ENCODE measurements around the gene SIRT3. TPM values are rescaled to one million over a fixed set of nuclear protein-coding genes. Genes with fewer than 3 reads are reported as not detected.
A peak's percentile ranks its signal among the peaks of the same experiment; 100 is the strongest.

SIRT3 gene
- total and polyA plus RNA-seq, 2 experiments from 2014 or later = 14.9 to 15.5 TPM

DNA sequence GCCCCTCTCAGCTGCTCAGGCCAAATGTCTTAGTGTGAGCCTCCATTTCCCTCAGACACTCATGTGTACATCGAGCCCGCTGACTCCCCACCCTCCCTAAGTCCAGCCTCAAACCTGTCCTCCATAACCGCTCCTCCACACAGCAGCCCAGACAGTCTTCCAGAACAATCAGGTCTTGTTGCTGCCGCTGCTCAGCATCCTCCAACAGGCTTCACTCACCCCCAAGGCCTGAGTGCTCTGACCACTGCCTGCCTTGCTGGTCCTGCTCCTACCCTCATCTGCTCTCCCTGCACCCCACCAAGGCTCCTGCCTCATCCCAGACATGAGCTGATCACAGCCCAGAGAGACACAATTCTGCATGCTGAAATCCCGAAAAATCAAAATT is 17.7 kb upstream of the SIRT3 start:
- H3K79me2 ChIP-seq (ENCODE audit: insufficient read depth) = no peaks in the 10 kb centered on the region
- H3K27me3 ChIP-seq (replicated peaks; ENCODE audit: insufficient read depth) = no peaks in the 10 kb centered on the region
- H3K9me3 ChIP-seq (ENCODE audit: low read depth) = no peaks in the 10 kb centered on the region
- H4K20me1 ChIP-seq (ENCODE audit: insufficient read depth) = no peaks in the 10 kb centered on the region
- in situ Hi-C loops (cut with MboI) = no loop called here
- no peak overlapping the region for H2AFZ ChIP-seq
- WGBS, 2 experiments (ENCODE audit: low coverage in 1 of 2, low lambda C conversion rate in 2 of 2, missing lambda C conversion rate in 2 of 2) = 96 to 100% methylated on average over 5 of the region's 5 CpGs
- no peaks in the 10 kb centered on the region for H3K4me1 ChIP-seq (ENCODE audit: insufficient read depth)
- no peak overlapping the region for H3K27ac ChIP-seq
- H3K4me2 ChIP-seq (ENCODE audit: unreplicated experiment) = no peak overlapping the region
- no peak overlapping the region for H3K4me3 ChIP-seq
- no peak for TF ChIP-seq EZH2 (IDR thresholded peaks at IDR 0.05; ENCODE audit: insufficient read depth, poor library complexity, severe bottlenecking)
- TF ChIP-seq EZH2phosphoT487 (IDR thresholded peaks at IDR 0.05; ENCODE audit: insufficient read depth, low read depth) = no peak
- no peak for DNase-seq
- H3K36me3 ChIP-seq (ENCODE audit: low read depth) = peaks cover 15% of the 10 kb centered on the region
- no peak overlapping the region for H3K9ac ChIP-seq
- H3K9me2 ChIP-seq (ENCODE audit: insufficient read depth) = no peaks in the 10 kb centered on the region
- H3F3A ChIP-seq (ENCODE audit: insufficient read depth) = peaks cover 13% of the 10 kb centered on the region; the same call in 1 of the 2 replicates

DNA sequence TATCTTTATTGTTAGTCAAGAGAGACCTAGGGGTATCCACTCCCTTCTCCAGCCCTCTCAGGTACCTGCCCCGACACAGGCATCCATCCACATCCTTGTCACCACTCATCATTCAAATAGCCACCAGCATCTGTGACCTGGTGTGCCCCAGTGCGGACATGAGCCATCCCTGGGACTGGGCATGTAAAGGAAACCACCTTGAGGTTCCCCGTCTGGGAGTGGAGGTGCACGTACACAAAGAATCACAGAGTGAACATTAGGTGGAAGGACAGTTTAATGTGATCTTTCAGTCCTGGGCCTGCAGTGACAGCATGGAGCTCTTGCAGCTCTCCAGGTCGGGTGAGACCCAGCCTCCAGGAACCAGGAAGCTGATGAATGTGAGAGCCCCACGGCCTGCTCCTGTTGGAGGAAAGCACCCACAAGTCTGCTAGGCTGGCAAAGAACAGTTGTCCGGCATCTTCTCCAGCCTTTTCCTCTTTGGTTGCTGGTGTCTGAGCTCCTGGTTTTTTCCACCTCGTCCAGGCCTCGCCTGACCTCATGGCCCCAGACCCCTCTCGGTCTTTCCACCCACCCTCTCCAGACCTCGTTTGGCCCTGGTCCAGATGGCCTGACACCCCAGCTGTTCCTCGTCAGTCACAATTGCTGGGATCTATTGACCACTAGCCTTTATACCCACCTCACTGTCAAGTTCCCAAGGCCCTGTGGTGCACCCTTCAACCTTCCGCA is 17.2 kb upstream of the SIRT3 start:
- peaks cover 13% of the 10 kb centered on the region; the same call in 1 of the 2 replicates for H3F3A ChIP-seq (ENCODE audit: insufficient read depth)
- H3K36me3 ChIP-seq (ENCODE audit: low read depth) = peaks cover 21% of the 10 kb centered on the region
- no peak overlapping the region for H3K27ac ChIP-seq
- H3K4me2 ChIP-seq (ENCODE audit: unreplicated experiment) = no peak overlapping the region
- DNase-seq = no peak
- no peak for TF ChIP-seq EZH2 (IDR thresholded peaks at IDR 0.05; ENCODE audit: insufficient read depth, poor library complexity, severe bottlenecking)
- no peak for TF ChIP-seq EZH2phosphoT487 (IDR thresholded peaks at IDR 0.05; ENCODE audit: insufficient read depth, low read depth)
- in situ Hi-C loops (cut with MboI) = no loop called here
- no peaks in the 10 kb centered on the region for H3K9me2 ChIP-seq (ENCODE audit: insufficient read depth)
- no peaks in the 10 kb centered on the region for H3K27me3 ChIP-seq (replicated peaks; ENCODE audit: insufficient read depth)
- H3K4me3 ChIP-seq = no peak overlapping the region
- no peak overlapping the region for H3K9ac ChIP-seq
- no peaks in the 10 kb centered on the region for H4K20me1 ChIP-seq (ENCODE audit: insufficient read depth)
- WGBS, 2 experiments (ENCODE audit: low coverage in 1 of 2, low lambda C conversion rate in 2 of 2, missing lambda C conversion rate in 2 of 2) = 71 to 75% methylated on average over 13 of the region's 13 CpGs
- H3K9me3 ChIP-seq (ENCODE audit: low read depth) = no peaks in the 10 kb centered on the region
- H3K79me2 ChIP-seq (ENCODE audit: insufficient read depth) = no peaks in the 10 kb centered on the region
- H2AFZ ChIP-seq = no peak overlapping the region
- no peaks in the 10 kb centered on the region for H3K4me1 ChIP-seq (ENCODE audit: insufficient read depth)

DNA sequence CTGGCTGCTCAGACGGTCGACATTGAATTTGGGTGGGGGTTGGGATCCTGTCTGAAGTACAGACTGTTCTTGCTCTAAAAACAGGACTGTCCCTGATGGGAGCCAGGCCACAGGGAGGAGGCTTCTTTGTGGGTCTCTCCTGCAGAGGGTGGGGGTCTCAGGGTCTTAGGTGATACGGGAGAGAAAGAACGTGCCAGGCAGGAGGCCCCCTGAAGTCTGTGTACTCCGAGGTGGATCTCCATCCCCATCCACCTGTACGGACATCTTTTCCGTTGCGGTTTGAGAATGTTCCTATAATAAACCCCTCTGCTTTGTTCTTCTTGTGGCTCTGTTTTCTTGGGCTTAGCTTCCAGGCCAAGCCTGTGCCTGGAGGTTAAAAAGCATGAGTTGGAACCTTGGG is 16.5 kb upstream of the SIRT3 start:
- Histone ChIP-seq H3K4me1 (ENCODE audit: insufficient read depth) (no peaks in the 10 kb centered on the region), H3K27me3 (replicated peaks; ENCODE audit: insufficient read depth) (no peaks in the 10 kb centered on the region), H3K79me2 (ENCODE audit: insufficient read depth) (no peaks in the 10 kb centered on the region), H3K4me2 (ENCODE audit: unreplicated experiment) (no peak overlapping the region), H3F3A (ENCODE audit: insufficient read depth) (peaks cover 13% of the 10 kb centered on the region; the same call in 1 of the 2 replicates), H2AFZ (no peak overlapping the region), H4K20me1 (ENCODE audit: insufficient read depth) (no peaks in the 10 kb centered on the region), H3K9me2 (ENCODE audit: insufficient read depth) (no peaks in the 10 kb centered on the region), H3K36me3 (ENCODE audit: low read depth) (peaks cover 24% of the 10 kb centered on the region), H3K4me3 (no peak overlapping the region), H3K9ac (no peak overlapping the region), H3K27ac (no peak overlapping the region), H3K9me3 (ENCODE audit: low read depth) (no peaks in the 10 kb centered on the region)
- in situ Hi-C loops (cut with MboI) = no loop called here
- DNase-seq = no peak
- TF ChIP-seq EZH2 (IDR thresholded peaks at IDR 0.05; ENCODE audit: insufficient read depth, poor library complexity, severe bottlenecking) = no peak
- TF ChIP-seq EZH2phosphoT487 (IDR thresholded peaks at IDR 0.05; ENCODE audit: insufficient read depth, low read depth) = no peak
- WGBS, 2 experiments (ENCODE audit: low coverage in 1 of 2, low lambda C conversion rate in 2 of 2, missing lambda C conversion rate in 2 of 2) = 84 to 94% methylated on average over 8 of the region's 8 CpGs

DNA sequence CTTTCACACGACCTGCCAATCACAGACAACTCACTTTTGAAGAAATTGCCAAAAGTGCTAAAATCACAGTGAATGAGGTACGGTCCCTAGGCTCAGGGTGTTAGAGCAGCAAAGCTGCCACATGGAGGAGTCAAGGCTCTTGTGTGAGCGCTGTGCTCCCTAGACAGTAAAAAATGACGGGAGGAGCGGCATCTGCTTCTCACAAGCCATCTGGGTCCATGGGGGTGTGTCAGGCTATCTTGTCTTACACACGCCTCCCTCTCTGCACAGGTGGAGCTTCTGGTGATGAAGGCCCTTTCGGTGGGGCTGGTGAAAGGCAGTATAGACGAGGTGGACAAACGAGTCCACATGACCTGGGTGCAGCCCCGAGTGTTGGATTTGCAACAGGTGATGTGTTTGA is 15.4 kb upstream of the SIRT3 start:
- 64 to 74% methylated on average over 10 of the region's 10 CpGs for WGBS, 2 experiments (ENCODE audit: low coverage in 1 of 2, low lambda C conversion rate in 2 of 2, missing lambda C conversion rate in 2 of 2)
- Histone ChIP-seq H3K4me3 (no peak overlapping the region), H3K27me3 (replicated peaks; ENCODE audit: insufficient read depth) (no peaks in the 10 kb centered on the region), H3K27ac (no peak overlapping the region), H3F3A (ENCODE audit: insufficient read depth) (peaks cover 16% of the 10 kb centered on the region; the same call in 1 of the 2 replicates), H3K4me2 (ENCODE audit: unreplicated experiment) (no peak overlapping the region), H3K9me2 (ENCODE audit: insufficient read depth) (no peaks in the 10 kb centered on the region), H4K20me1 (ENCODE audit: insufficient read depth) (no peaks in the 10 kb centered on the region), H3K36me3 (ENCODE audit: low read depth) (peaks cover 34% of the 10 kb centered on the region), H3K4me1 (ENCODE audit: insufficient read depth) (no peaks in the 10 kb centered on the region), H3K79me2 (ENCODE audit: insufficient read depth) (0 out of 2 replicates have a peak, but pooled peaks cover 7% of the 10 kb centered on the region), H3K9ac (no peak overlapping the region), H3K9me3 (ENCODE audit: low read depth) (no peaks in the 10 kb centered on the region), H2AFZ (no peak overlapping the region)
- peak; percentile 18 for DNase-seq
- no peak for TF ChIP-seq EZH2phosphoT487 (IDR thresholded peaks at IDR 0.05; ENCODE audit: insufficient read depth, low read depth)
- TF ChIP-seq EZH2 (IDR thresholded peaks at IDR 0.05; ENCODE audit: insufficient read depth, poor library complexity, severe bottlenecking) = no peak
- in situ Hi-C loops (cut with MboI) = no loop called here

Data from GM23248 (cell line).